GM12892 (cell line): ENCODE measurements around the gene KLF2.

Source experiments
- POLR2A ChIP-seq: IDR thresholded peaks from 2 replicates; pipeline ENCODE4 v1.6.1; 2011; ENCODE audit warnings: low read depth, low read length, control low read depth
- TAF1 ChIP-seq: IDR thresholded peaks from 2 replicates; pipeline ENCODE4 v1.6.1; 2011; ENCODE audit warnings: low read depth, mild to moderate bottlenecking, control low read depth, low read length, borderline replicate concordance

DNA sequence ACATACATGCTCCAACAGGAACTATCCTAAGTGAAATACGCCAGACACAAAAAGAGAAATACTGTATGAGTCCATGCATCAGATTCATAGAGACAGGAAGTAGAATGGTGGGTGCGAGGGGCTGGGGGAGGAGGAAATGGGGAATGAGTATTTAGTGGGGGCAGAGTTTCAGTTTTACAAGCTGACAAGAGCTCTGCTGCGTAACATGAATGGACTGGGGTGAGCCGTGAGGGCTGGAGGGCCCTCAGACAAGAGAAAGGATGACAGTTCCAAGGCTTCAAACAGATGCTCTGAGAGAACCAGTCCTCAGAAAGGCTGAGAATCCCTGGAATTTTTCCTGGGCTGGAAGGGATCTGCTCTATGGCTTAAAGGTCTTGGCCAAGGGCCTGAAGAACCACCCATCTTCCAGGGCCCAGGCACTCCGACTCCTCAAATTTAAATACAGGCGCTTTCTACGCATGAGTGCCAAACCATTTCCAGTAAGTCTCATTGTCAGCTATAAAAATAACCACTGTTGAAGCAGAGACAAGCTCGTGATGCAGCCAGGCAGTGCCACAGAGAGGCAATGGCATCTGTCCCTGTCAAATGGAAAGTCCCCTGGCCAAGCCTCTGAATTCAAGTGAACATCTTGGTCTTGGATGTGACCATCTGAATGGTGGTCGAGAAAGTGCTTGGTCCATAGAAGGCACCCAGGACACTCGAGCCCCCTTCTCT, 17.5 kb downstream of the KLF2 start:
- TF ChIP-seq TAF1 = peak; percentile 39; the same call in 1 of the 2 replicates
- TF ChIP-seq POLR2A = no peak
